Fibroblast of skin of right biceps (primary cell): ENCODE data around the gene ACO1.

Experiments used
- DNase-seq: peaks from one replicate; pipeline ENCODE4 v3.0.0-alpha.2; 2013

ACO1 gene

DNA sequence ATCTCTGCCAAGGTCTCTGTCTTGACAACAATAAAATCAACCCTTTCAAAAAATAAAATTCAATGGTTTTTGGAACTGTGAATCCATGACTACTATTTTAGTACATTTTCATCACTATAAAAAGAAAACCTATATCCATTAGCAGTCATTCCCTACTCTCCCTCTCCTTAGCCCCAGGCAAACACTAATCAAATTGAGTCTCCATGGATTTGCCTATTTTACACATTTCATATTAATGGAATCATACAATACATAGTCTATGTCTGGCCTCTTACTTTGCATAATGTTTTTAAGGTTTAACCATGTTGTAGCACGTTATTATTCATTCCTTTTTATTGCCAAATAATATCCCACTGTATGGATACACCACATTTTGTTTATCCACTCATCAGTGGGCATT, 117.4 kb downstream of the ACO1 start:
- no peak for DNase-seq

DNA sequence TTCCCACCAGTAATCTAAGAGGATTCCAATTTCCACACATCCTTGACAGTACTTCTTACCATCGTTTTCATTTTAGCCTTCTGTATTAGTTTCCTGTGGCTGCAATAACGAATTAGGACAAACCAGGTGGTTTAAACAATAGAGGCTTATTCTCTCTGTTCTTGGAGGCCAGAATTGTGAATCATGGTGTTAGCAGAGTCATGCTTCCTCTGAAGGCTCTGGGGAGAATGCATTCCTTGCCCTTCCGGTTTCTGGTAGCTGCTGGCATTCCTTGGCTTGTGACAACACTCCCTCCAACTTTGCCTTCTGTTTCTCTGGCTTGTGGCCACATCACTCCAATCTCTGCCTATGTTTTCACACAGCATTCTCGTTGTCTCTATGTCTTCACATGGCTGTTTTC, 118.0 kb downstream of the ACO1 start:
- peak; percentile 68 for DNase-seq

DNA sequence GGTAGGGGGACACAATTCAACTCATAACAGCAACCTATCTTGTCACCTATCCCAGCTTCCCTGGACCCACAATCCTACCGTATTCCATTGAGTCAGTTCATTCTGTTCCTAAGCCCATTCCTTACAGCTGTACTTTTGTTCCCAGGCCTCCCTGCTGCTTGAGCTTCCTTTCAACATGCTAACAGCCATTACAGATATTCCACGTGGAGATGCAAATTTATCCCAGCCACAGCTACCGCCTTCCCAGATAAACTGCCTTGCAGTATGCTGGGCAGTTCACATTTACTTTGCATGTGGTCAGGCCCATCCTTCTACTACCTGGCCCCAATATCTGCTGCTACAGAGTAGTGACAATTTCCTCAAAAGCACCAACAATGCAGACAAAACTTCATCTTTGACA, 118.6 kb downstream of the ACO1 start:
- no peak for DNase-seq
